Liver (tissue), 3 donors: Measurements from ENCODE around the gene BCAS4.

Source experiments
- ATF3 ChIP-seq: IDR thresholded peaks from 2 replicates; pipeline ENCODE4 v1.6.1; 2016; ENCODE audit warnings: antibody characterized with exemption
- CTCF ChIP-seq: fragments of 150-350 bp; IDR thresholded peaks from 2 replicates; pipeline ENCODE4 v1.5.1; 2017; ENCODE audit warnings: improper control_type of control experiment, low read depth, low read length; ENCODE audit not compliant: missing input control
- GABPA ChIP-seq, 2 donors: IDR thresholded peaks in 1 of 2; conservative IDR thresholded peaks in 1 of 2; 2 replicates each; pipeline ENCODE4 v1.6.1; 2016; ENCODE audit warnings: antibody characterized with exemption in 2 of 2, mild to moderate bottlenecking in 1 of 2, moderate library complexity in 1 of 2
- HNF4G ChIP-seq: IDR thresholded peaks from 2 replicates; pipeline ENCODE4 v1.6.1; 2016; ENCODE audit warnings: antibody characterized with exemption
- NR2F2 ChIP-seq: IDR thresholded peaks from 2 replicates; pipeline ENCODE4 v1.6.1; 2016; ENCODE audit warnings: antibody characterized with exemption
- SP1 ChIP-seq: IDR thresholded peaks from 2 replicates; pipeline ENCODE4 v1.6.1; 2018; ENCODE audit warnings: antibody characterized with exemption, mild to moderate bottlenecking
- donor health status: healthy.
- donor health status: healthy.

- TF ChIP-seq CTCF (no peak), SP1 (no peak), GABPA (IDR thresholded peaks at IDR 0.05 in 1 of 2, conservative IDR thresholded peaks at IDR 0.05 in 1 of 2) (no peak), NR2F2 (no peak), ATF3 (no peak), HNF4G (no peak)
Measured at GRCh38 chr20:50776122-50776817, 18.6 kb upstream of the BCAS4 start.
